IMR-90 (cell line): Measurements from ENCODE around the gene WASHC2C. TPM values are rescaled to one million over a fixed set of nuclear protein-coding genes. Genes with fewer than 3 reads are reported as not detected.
"Not testable (repeated sequence)": the region's sequence is repeated elsewhere in the genome, so short reads cannot be mapped to it uniquely, and the experiment has no call there.

ENCODE experiments used
- ATAC-seq: fragments of 200-7000 bp; cut with Tn5 transposase; 2 replicates; pipeline ENCODE4 v1.9.1; 2020; ENCODE audit warnings: low read depth, mild to moderate bottlenecking, moderate library complexity
- BruUV-seq: library from RNA; stranded (reverse); fragments of 400-500 nt; replicated peaks from 2 replicates; lab custom pipeline; 2021; lab: Mats Ljungman, UMichigan
- CTCF ChIA-PET: fragments of 300-600 bp; formaldehyde crosslinking; extraction: SDS; loops from one replicate; lab custom pipeline; 2021; ENCODE audit warnings: antibody characterized with exemption; lab: Yijun Ruan, JAX
- POLR2A ChIA-PET: fragments of 300-600 bp; sonication (Branson Sonifier 250); formaldehyde crosslinking; loops from one replicate; lab custom pipeline; 2022; ENCODE audit warnings: antibody characterized with exemption; ENCODE audit not compliant: unreplicated experiment; lab: Charles Lee
- DNase-seq: peaks from one replicate; pipeline ENCODE4 v3.0.0; 2013
- H2AFZ ChIP-seq: replicated peaks from 2 replicates; pipeline ENCODE3; 2013; ENCODE audit warnings: low read length, mild to moderate bottlenecking; ENCODE audit not compliant: poor library complexity
- H2AK5ac ChIP-seq: 2 replicates; pipeline ENCODE4 v1.6.1; 2013; ENCODE audit warnings: low read depth, low read length, inconsistent platforms
- H2AK9ac ChIP-seq: replicated peaks from 2 replicates; pipeline ENCODE3; 2013; ENCODE audit warnings: mild to moderate bottlenecking, low read depth, low read length, moderate library complexity; ENCODE audit not compliant: poor library complexity
- H2BK120ac ChIP-seq: 2 replicates; pipeline ENCODE4 v1.6.1; 2013; ENCODE audit warnings: low read depth, low read length, inconsistent platforms
- H2BK15ac ChIP-seq: 3 replicates; pipeline ENCODE4 v1.6.1; 2013; ENCODE audit warnings: low read depth, low read length, inconsistent platforms
- H2BK20ac ChIP-seq: 2 replicates; pipeline ENCODE4 v1.6.1; 2013; ENCODE audit warnings: low read depth, mild to moderate bottlenecking, inconsistent platforms, low read length, moderate library complexity
- H2BK5ac ChIP-seq: 2 replicates; pipeline ENCODE4 v1.6.1; 2013; ENCODE audit warnings: mild to moderate bottlenecking, low read depth, low read length, inconsistent platforms; ENCODE audit not compliant: poor library complexity, severe bottlenecking
- H3K14ac ChIP-seq: replicated peaks from 2 replicates; pipeline ENCODE4 v1.6.1; 2013; ENCODE audit warnings: low read depth, low read length, inconsistent platforms
- H3K18ac ChIP-seq: 2 replicates; pipeline ENCODE4 v1.6.1; 2013; ENCODE audit warnings: low read depth, low read length, control low read depth
- H3K23ac ChIP-seq: 2 replicates; pipeline ENCODE4 v1.6.1; 2013; ENCODE audit warnings: low read depth, low read length, inconsistent platforms
- H3K27ac ChIP-seq: 2 replicates; pipeline ENCODE4 v1.5.1; 2013; ENCODE audit warnings: mild to moderate bottlenecking, control low read depth, low read length; ENCODE audit not compliant: insufficient read depth
- H3K27me3 ChIP-seq: 2 replicates; pipeline ENCODE4 v1.6.1; 2013; ENCODE audit warnings: low read length; ENCODE audit not compliant: control insufficient read depth, insufficient read depth
- H3K36me3 ChIP-seq: 2 replicates; pipeline ENCODE4 v1.6.1; 2013; ENCODE audit warnings: low read length, mixed read lengths; ENCODE audit not compliant: control insufficient read depth, insufficient read depth
- H3K4ac ChIP-seq: 2 replicates; pipeline ENCODE4 v1.6.1; 2013; ENCODE audit warnings: low read depth, low read length, inconsistent platforms
- H3K4me1 ChIP-seq: 2 replicates; pipeline ENCODE4 v1.6.1; 2013; ENCODE audit warnings: low read length, mixed read lengths; ENCODE audit not compliant: control insufficient read depth, insufficient read depth
- H3K4me2 ChIP-seq: 2 replicates; pipeline ENCODE4 v1.6.1; 2013; ENCODE audit warnings: low read depth, mild to moderate bottlenecking, control low read depth, low read length, moderate library complexity
- H3K4me3 ChIP-seq: 2 replicates; pipeline ENCODE4 v1.5.1; 2013; ENCODE audit warnings: low read depth, mild to moderate bottlenecking, control low read depth, low read length, moderate library complexity; ENCODE audit not compliant: insufficient read depth
- H3K56ac ChIP-seq: 2 replicates; pipeline ENCODE4 v1.6.1; 2013; ENCODE audit warnings: low read length, inconsistent platforms; ENCODE audit not compliant: insufficient read depth; ENCODE audit errors: extremely low read depth
- H3K79me1 ChIP-seq, 2 experiments: 2 replicates each; pipeline ENCODE4 v1.6.1; 2013; ENCODE audit warnings: low read length in 2 of 2, inconsistent platforms in 1 of 2, low read depth in 1 of 2
- H3K9ac ChIP-seq: 2 replicates; pipeline ENCODE4 v1.6.1; 2013; ENCODE audit warnings: low read depth, low read length, control low read depth
- H3K9me1 ChIP-seq: 2 replicates; pipeline ENCODE4 v1.6.1; 2013; ENCODE audit warnings: low read length, inconsistent platforms; ENCODE audit not compliant: insufficient read depth
- H3K9me3 ChIP-seq: 2 replicates; pipeline ENCODE4 v1.6.1; 2013; ENCODE audit warnings: low read length; ENCODE audit not compliant: control insufficient read depth, insufficient read depth
- H4K20me1 ChIP-seq: 2 replicates; pipeline ENCODE4 v1.6.1; 2013; ENCODE audit warnings: low read length, inconsistent platforms; ENCODE audit not compliant: insufficient read depth
- H4K5ac ChIP-seq: 2 replicates; pipeline ENCODE4 v1.6.1; 2013; ENCODE audit warnings: mild to moderate bottlenecking, low read depth, low read length, control low read depth
- H4K8ac ChIP-seq, 2 experiments: 2 replicates each; pipeline ENCODE4 v1.6.1; 2013; ENCODE audit warnings: low read depth in 2 of 2, low read length in 2 of 2, control low read depth in 1 of 2, inconsistent platforms in 1 of 2
- H4K91ac ChIP-seq: 2 replicates; pipeline ENCODE4 v1.6.1; 2013; ENCODE audit warnings: low read depth, low read length, inconsistent platforms; ENCODE audit not compliant: insufficient read depth
- MAFK ChIP-seq: IDR thresholded peaks from 2 replicates; pipeline ENCODE4 v1.6.1; 2012; ENCODE audit warnings: low read depth, low read length, improper control_type of control experiment
- POLR2A ChIP-seq: IDR thresholded peaks from 2 replicates; pipeline ENCODE4 v1.6.1; 2012; ENCODE audit warnings: mild to moderate bottlenecking, low read depth, low read length
- RFX5 ChIP-seq: IDR thresholded peaks from 2 replicates; pipeline ENCODE4 v1.8.0; 2012; ENCODE audit warnings: low read depth, mild to moderate bottlenecking, low read length, moderate library complexity
- SMC3 ChIP-seq: fragments of 150-350 bp; IDR thresholded peaks from 2 replicates; pipeline ENCODE4 v1.6.1; 2016; ENCODE audit warnings: low read depth, mild to moderate bottlenecking, antibody characterized with exemption, low read length, moderate library complexity
- WGBS, 2 experiments: methylation state at CpG; one replicate each; pipeline versions ENCODE4 v1.1.5 to v1.1.7; 2013; ENCODE audit warnings: missing lambda C conversion rate in 2 of 2; ENCODE audit not compliant: insufficient read length in 1 of 2; ENCODE audit errors: extremely low coverage in 2 of 2; 5-methylcytosine and 5-hydroxymethylcytosine counted together
- dilution Hi-C: fragments of 300-500 bp; cut with HindIII; formaldehyde crosslinking; loops from one replicate; pipeline ENCODE4 v1.14.3; 2018; ENCODE audit warnings: low sequenced_read_pairs; ENCODE audit not compliant: unreplicated experiment
- in situ Hi-C: fragments of 300-500 bp; cut with MboI; formaldehyde crosslinking; loops from 3 replicates; pipeline ENCODE4 v1.14.3; 2019; ENCODE audit warnings: low sequenced_read_pairs, inconsistent platforms, mixed read lengths
- intact Hi-C: fragments of 100-400 bp; cut with micrococcal nuclease; formaldehyde crosslinking; loops from 2 replicates; pipeline ENCODE4 v1.10.0; 2022
- polyA plus RNA-seq, 3 experiments: library from polyadenylated mRNA; depleted of rRNA; stranded (reverse); fragments of >200 nt; gene quantifications; 2 replicates each; pipeline ENCODE4 v1.2.3, GENCODE V29; 2012; ENCODE audit warnings: low replicate concordance in 1 of 3
- total RNA-seq: library from RNA; depleted of rRNA; stranded (reverse); fragments of >200 nt; gene quantifications from 2 replicates; pipeline ENCODE4 v1.2.3, GENCODE V29; 2012
- TF ChIP-seq, protein P1 (sequence below): fragments of 150-350 bp; IDR thresholded peaks from 2 replicates; pipeline ENCODE4 v1.6.1; 2017; ENCODE audit warnings: mild to moderate bottlenecking, antibody characterized with exemption, low read length, low read depth

The WASHC2C gene
- total and polyA plus RNA-seq, 2 of the 4 experiments (the other 2 are of a cell fraction): 22.2 to 27.2 TPM

DNA sequence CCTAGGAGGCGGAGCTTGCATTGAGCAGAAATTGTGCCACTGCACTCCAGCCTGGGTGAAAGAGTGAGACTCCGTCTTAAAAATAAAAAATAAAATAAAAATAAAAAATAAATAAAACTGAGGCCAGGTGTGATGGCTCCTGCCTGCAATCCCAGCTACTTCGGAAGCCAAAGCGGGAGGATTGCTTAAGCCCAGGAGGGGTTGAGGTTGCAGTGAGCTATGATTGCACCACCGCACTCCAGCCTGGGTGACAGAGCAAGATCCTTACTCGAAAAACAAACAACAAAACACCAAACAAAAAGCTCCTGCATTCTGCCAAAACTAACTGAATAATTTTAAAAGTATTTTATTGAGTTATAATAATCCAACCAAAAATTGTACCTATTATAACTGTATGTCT lies 84.0 kb downstream of the WASHC2C start:
- H4K5ac ChIP-seq: no peak overlapping the region
- WGBS, 2 experiments: no CpG with 5 or more reads among the region's 6 CpGs
- ChIA-PET CTCF (no interaction called here), POLR2A (no interaction called here)
- H3K18ac ChIP-seq: no peak overlapping the region
- no peak overlapping the region for H3K14ac ChIP-seq
- H3K4me3 ChIP-seq: no peak overlapping the region
- no peak for ATAC-seq
- no peak overlapping the region for H3K56ac ChIP-seq
- H3K4me1 ChIP-seq: no peaks in the 10 kb centered on the region
- no peak overlapping the region for H2AFZ ChIP-seq
- H3K79me1 ChIP-seq: no peaks in the 10 kb centered on the region
- no peak overlapping the region for H4K8ac ChIP-seq
- no peaks in the 10 kb centered on the region for H3K27me3 ChIP-seq
- no peak overlapping the region for H2BK20ac ChIP-seq
- dilution Hi-C loops (no loop called here), intact Hi-C loops (loop anchor here (2.0 kb wide), 1 partner anchor 218 kb away; no protein-coding TSS in a partner anchor), in situ Hi-C loops (no loop called here)
- TF ChIP-seq SMC3: no peak
- no peak for TF ChIP-seq POLR2A
- no peak for TF ChIP-seq MAFK
- TF ChIP-seq, protein P1, sequence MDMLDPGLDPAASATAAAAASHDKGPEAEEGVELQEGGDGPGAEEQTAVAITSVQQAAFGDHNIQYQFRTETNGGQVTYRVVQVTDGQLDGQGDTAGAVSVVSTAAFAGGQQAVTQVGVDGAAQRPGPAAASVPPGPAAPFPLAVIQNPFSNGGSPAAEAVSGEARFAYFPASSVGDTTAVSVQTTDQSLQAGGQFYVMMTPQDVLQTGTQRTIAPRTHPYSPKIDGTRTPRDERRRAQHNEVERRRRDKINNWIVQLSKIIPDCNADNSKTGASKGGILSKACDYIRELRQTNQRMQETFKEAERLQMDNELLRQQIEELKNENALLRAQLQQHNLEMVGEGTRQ: no peak
- no peak for TF ChIP-seq RFX5
- H2BK15ac ChIP-seq: no peak overlapping the region
- no peak overlapping the region for H4K91ac ChIP-seq
- H3K9me3 ChIP-seq: no peaks in the 10 kb centered on the region
- no peak for DNase-seq
- H2BK120ac ChIP-seq: no peak overlapping the region
- no peak overlapping the region for H2BK5ac ChIP-seq
- H3K27ac ChIP-seq: no peak overlapping the region
- H3K4me2 ChIP-seq: no peak overlapping the region
- H2AK9ac ChIP-seq: no peak overlapping the region
- H3K36me3 ChIP-seq: no peaks in the 10 kb centered on the region
- H4K20me1 ChIP-seq: no peaks in the 10 kb centered on the region
- H3K23ac ChIP-seq: no peak overlapping the region
- H3K4ac ChIP-seq: no peak overlapping the region
- H3K9ac ChIP-seq: no peak overlapping the region
- BruUV-seq: no TSS peak
- no peak overlapping the region for H2AK5ac ChIP-seq
- H3K9me1 ChIP-seq: 0 out of 2 replicates have a peak, but pooled peaks cover 3% of the 10 kb centered on the region

DNA sequence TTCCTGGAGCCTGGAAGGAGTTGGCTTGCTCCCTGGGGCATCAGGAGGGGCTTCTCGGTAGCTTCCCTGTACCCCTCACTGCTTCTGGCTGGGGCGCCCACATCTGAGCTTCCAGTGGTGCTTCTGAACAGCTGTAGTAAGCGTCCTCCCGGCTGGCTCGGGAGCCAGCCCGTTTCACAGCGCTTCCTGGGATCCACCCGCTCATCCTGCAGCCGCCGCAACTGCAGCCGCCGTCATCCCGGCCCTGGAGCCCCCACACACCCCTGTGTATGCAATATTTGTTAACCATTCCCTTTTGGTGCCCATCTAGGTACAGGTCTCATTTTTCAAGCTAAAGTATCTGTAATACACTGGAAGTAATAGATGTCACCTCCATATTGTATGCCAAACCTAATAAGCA lies 85.9 kb downstream of the WASHC2C start:
- H3K9ac ChIP-seq, intact Hi-C loops, H2BK15ac ChIP-seq, ATAC-seq, H3K36me3 ChIP-seq, H4K20me1 ChIP-seq, H2AK9ac ChIP-seq, H4K8ac ChIP-seq, H2AK5ac ChIP-seq, in situ Hi-C loops, H3K23ac ChIP-seq, H3K27me3 ChIP-seq, CTCF ChIA-PET, H2AFZ ChIP-seq, H3K9me1 ChIP-seq, H3K18ac ChIP-seq, H2BK20ac ChIP-seq, H3K9me3 ChIP-seq, H3K4me2 ChIP-seq, H3K56ac ChIP-seq, H3K14ac ChIP-seq, H3K27ac ChIP-seq, DNase-seq, dilution Hi-C loops, H3K4ac ChIP-seq, H4K5ac ChIP-seq, H3K4me3 ChIP-seq, H2BK5ac ChIP-seq, H3K4me1 ChIP-seq, H2BK120ac ChIP-seq, POLR2A ChIA-PET, H3K79me1 ChIP-seq, H4K91ac ChIP-seq, BruUV-seq: not testable (repeated sequence)
- WGBS, 2 experiments: 81% methylated on average over 3 of the region's 13 CpGs; no CpG with 5 or more reads in 1 of the 2 experiments
